ENCODE measurements around the gene LCN9.

DNA sequence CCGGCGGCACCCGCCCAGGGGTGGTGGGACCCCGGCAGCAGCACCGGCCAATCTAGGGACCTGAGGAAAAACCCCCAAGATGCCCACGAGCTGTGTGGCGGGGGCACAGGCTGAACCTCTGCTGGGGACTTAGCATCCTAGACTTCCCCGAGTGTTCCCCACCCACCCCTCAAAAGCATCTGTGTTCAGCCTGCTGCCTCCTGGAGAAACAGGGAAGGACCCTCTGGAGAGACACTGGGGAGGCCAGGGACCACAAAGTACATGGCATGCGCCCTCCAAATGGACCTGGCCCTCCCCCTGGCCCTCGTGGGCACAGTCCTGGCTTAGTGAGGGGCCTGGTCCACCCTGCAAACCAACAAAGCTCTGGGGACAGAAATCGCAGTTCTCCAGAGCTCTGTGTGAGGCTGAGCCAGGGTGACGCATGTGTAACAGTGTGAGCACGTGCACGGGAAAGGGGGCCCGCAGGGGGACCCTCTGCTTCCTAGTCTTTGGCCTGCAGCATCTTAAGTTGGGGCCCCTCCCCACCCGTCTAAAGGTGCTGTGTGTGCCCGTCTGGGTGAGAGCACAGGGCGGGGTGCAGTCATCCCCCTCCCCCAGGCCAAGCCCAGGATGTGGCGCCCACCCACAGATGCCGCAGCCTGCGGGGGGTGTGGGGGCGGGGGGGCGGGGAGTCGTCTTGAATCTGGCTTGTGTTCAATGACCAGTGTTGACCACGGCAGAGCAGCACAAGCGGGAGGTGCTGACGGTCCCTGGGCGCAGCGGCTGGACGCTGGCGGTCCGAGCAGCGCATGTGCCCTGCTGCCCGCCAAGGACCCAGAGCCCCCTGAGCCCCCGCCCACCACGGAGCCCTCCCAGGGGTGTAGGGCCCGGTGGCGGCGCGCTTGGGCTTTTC, 38.2 kb downstream of the LCN9 start:
- TF ChIP-seq FOXK1 (CRISPR knock-in tag; IDR thresholded peaks at IDR 0.05; ENCODE audit: borderline replicate concordance, low read depth): no peak
- TF ChIP-seq CTCF (CRISPR knock-in tag; IDR thresholded peaks at IDR 0.05): no peak
- TF ChIP-seq ZNF510 (CRISPR knock-in tag; IDR thresholded peaks at IDR 0.05; ENCODE audit: low read depth): no peak
- TF ChIP-seq ZBTB42 (CRISPR knock-in tag; IDR thresholded peaks at IDR 0.05): no peak
